ENCODE measurements around the gene PPA2.

Gene PPA2

GRCh38 chr4:105329081-105329480, 144.8 kb downstream of the PPA2 start:
- H3K4me3 ChIP-seq (ENCODE audit: low read length), result no peak overlapping the region
- DNase-seq (ENCODE audit: low read depth), result no peak
- TF ChIP-seq CTCF (conservative IDR thresholded peaks at IDR 0.05; ENCODE audit: low read depth, low read length), result no peak

- H3K4me3 ChIP-seq (ENCODE audit: low read length), result no peak overlapping the region
- TF ChIP-seq CTCF (conservative IDR thresholded peaks at IDR 0.05; ENCODE audit: low read depth, low read length), result no peak
- DNase-seq (ENCODE audit: low read depth), result no peak
Measured at GRCh38 chr4:105327956-105328355, 145.9 kb downstream of the PPA2 start.

GRCh38 chr4:105327222-105327621, 146.6 kb downstream of the PPA2 start:
- DNase-seq (ENCODE audit: low read depth), result no peak
- H3K4me3 ChIP-seq (ENCODE audit: low read length), result no peak overlapping the region
- TF ChIP-seq CTCF (conservative IDR thresholded peaks at IDR 0.05; ENCODE audit: low read depth, low read length), result no peak

Measured in retinal pigment epithelial cell (primary cell).